Measurements from ENCODE around the gene ANKRD12. TPM values are rescaled to one million over a fixed set of nuclear protein-coding genes. Genes with fewer than 3 reads are reported as not detected.

ANKRD12 gene
- total and polyA plus RNA-seq, 2 experiments from 2014 or later: 23.9 to 92.4 TPM

GRCh38 chr18:9091066-9091476 lies 45.5 kb upstream of the ANKRD12 start:
- H3K9me3 Mint-ChIP-seq: no peaks in the 10 kb centered on the region
- H3K4me3 Mint-ChIP-seq: no peak overlapping the region
- H3K27ac ChIP-seq (ENCODE audit: low read depth): no peak overlapping the region
- H3K27me3 Mint-ChIP-seq (ENCODE audit: insufficient read depth, low read depth, poor library complexity): no peaks in the 10 kb centered on the region
- H4K20me1 ChIP-seq (replicated peaks; ENCODE audit: insufficient read depth): no peaks in the 10 kb centered on the region
- no peaks in the 10 kb centered on the region for H3K36me3 ChIP-seq (ENCODE audit: insufficient read depth)
- H3F3A ChIP-seq (replicated peaks; ENCODE audit: low read depth): no peaks in the 10 kb centered on the region
- no peaks in the 10 kb centered on the region for H3K79me2 ChIP-seq (replicated peaks; ENCODE audit: insufficient read depth)
- DNase-seq (ENCODE audit: low spot score) (no peak), ATAC-seq (no peak)
- no peak overlapping the region for H3K27ac Mint-ChIP-seq
- H3K9me2 ChIP-seq (ENCODE audit: insufficient read depth): no peaks in the 10 kb centered on the region
- H3K4me2 ChIP-seq: no peak overlapping the region
- H3K4me3 ChIP-seq: no peak overlapping the region
- no peaks in the 10 kb centered on the region for H3K36me3 Mint-ChIP-seq (ENCODE audit: low read depth)
- TF ChIP-seq ETS1 (IDR thresholded peaks at IDR 0.05): no peak
- no peak for TF ChIP-seq POLR2AphosphoS5 (IDR thresholded peaks at IDR 0.05; ENCODE audit: low read depth)
- TF ChIP-seq NANOG (IDR thresholded peaks at IDR 0.05; ENCODE audit: borderline replicate concordance): no peak
- no peak for TF ChIP-seq STAT1 (IDR thresholded peaks at IDR 0.05; ENCODE audit: unreplicated experiment)
- TF ChIP-seq CTCF (conservative IDR thresholded peaks at IDR 0.05; ENCODE audit: low read depth in 2 of 2): no peak
- TF ChIP-seq EZH2 (IDR thresholded peaks at IDR 0.05; ENCODE audit: low read depth, unreplicated experiment): no peak
- TF ChIP-seq REST (IDR thresholded peaks at IDR 0.05; ENCODE audit: unreplicated experiment): no peak
- TF ChIP-seq ZNF114 (CRISPR knock-in tag; IDR thresholded peaks at IDR 0.05): no peak
- TF ChIP-seq CREB1 (CRISPR knock-in tag; IDR thresholded peaks at IDR 0.05; ENCODE audit: low read depth): no peak
- no peak for TF ChIP-seq JUNB (IDR thresholded peaks at IDR 0.05; ENCODE audit: unreplicated experiment)
- no peak for TF ChIP-seq ZNF462 (CRISPR knock-in tag; IDR thresholded peaks at IDR 0.05)
- TF ChIP-seq EZH2phosphoT487 (IDR thresholded peaks at IDR 0.05; ENCODE audit: unreplicated experiment): no peak
- no peak for TF ChIP-seq ZNF331 (CRISPR knock-in tag; IDR thresholded peaks at IDR 0.05; ENCODE audit: low read depth)
- H3K27me3 ChIP-seq (ENCODE audit: insufficient read depth): no peaks in the 10 kb centered on the region
- H3K4me1 ChIP-seq (ENCODE audit: insufficient read depth): peaks cover 10% of the 10 kb centered on the region
- H3K4me1 Mint-ChIP-seq: peaks cover 10% of the 10 kb centered on the region
- H2AFZ ChIP-seq: peak overlapping the region; percentile 23; the same call in 1 of the 2 replicates
